AG08395 (cell line): ENCODE data around the gene GLI3.

Experiments used
- DNase-seq: peaks from one replicate; pipeline ENCODE4 v3.0.0; 2012; ENCODE audit warnings: mixed read lengths, low spot score

GLI3 gene

GRCh38 chr7:41998041-41998440 is 239.0 kb downstream of the GLI3 start:
- DNase-seq = no peak

- no peak for DNase-seq
Measured at GRCh38 chr7:41997151-41997550, 239.9 kb downstream of the GLI3 start.

GRCh38 chr7:41996381-41997035 is 240.5 kb downstream of the GLI3 start:
- peak; percentile 54 for DNase-seq

- DNase-seq = no peak
Measured at GRCh38 chr7:41995632-41996271, 241.3 kb downstream of the GLI3 start.

- peak; percentile 46 for DNase-seq
Measured at GRCh38 chr7:41994746-41995110, 242.3 kb downstream of the GLI3 start.

- no peak for DNase-seq
Measured at GRCh38 chr7:41994036-41994745, 242.8 kb downstream of the GLI3 start.

GRCh38 chr7:41992881-41993867 is 243.8 kb downstream of the GLI3 start:
- DNase-seq = no peak

- DNase-seq = peak; percentile 74
Measured at GRCh38 chr7:41984888-41985287, 252.1 kb downstream of the GLI3 start.

- no peak for DNase-seq
Measured at GRCh38 chr7:41981046-41982040, 255.7 kb downstream of the GLI3 start.

- DNase-seq = peak; percentile 58
Measured at GRCh38 chr7:41979834-41980307, 257.1 kb downstream of the GLI3 start.

- no peak for DNase-seq
Measured at GRCh38 chr7:41978858-41979257, 258.2 kb downstream of the GLI3 start.

- DNase-seq = no peak
Measured at GRCh38 chr7:41977661-41978060, 259.3 kb downstream of the GLI3 start.

- peak; percentile 61 for DNase-seq
Measured at GRCh38 chr7:41977151-41977651, 259.8 kb downstream of the GLI3 start.

GRCh38 chr7:41976411-41976810 is 260.6 kb downstream of the GLI3 start:
- DNase-seq = no peak

- no peak for DNase-seq
Measured at GRCh38 chr7:41975849-41976248, 261.2 kb downstream of the GLI3 start.

GRCh38 chr7:41974870-41975557 is 262.0 kb downstream of the GLI3 start:
- no peak for DNase-seq

- DNase-seq = no peak
Measured at GRCh38 chr7:41973202-41973730, 263.7 kb downstream of the GLI3 start.

- DNase-seq = no peak
Measured at GRCh38 chr7:41972776-41973175, 264.2 kb downstream of the GLI3 start.

- no peak for DNase-seq
Measured at GRCh38 chr7:41972270-41972669, 264.7 kb downstream of the GLI3 start.
